Stimulated activated CD8-positive, alpha-beta memory T cell treated with anti-CD3 and anti-CD28 coated beads, Interleukin-7, amount 100 ng/mL, for 1 hour (primary cell): ENCODE measurements around the gene HSD17B1.

Experiments
- DNase-seq, 2 donors: peaks; one replicate each; pipeline ENCODE4 v3.0.0-alpha.2; 2020; ENCODE audit warnings: low read depth in 2 of 2

HSD17B1 gene

DNA sequence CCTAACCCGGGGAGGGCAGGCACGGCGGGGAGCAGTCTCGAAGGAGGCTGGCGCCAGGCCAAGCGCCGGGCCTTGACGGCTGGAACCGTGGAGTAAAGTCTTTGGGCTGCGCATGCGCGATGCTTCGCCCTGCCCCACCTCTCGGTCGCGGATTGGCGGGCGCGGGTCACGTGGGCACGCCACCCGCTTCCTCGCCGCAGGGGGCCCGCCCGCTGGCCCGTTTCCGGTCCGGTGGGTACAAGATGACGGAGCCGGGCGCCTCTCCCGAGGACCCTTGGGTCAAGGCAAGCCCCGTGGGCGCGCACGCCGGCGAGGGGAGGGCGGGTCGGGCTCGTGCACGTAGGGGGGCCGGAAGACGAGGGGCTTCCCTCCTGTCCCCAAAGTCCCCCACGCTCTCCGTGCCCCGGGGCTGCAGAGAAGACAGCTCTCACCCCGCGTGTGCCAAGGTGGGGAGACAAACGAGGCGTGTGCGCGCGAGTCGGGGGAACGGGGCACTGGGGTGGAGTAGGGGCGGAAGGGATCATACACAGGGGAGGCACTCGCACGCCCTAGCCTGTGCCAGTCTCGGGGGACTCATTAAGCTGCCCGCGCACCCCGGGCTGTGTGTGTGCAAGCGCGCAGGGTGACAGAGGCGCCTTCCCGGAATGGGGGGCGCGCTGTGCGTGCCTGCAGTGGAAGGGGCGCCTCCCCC is 14.3 kb downstream of the HSD17B1 start, which contains the start of gene MLX:
TSS of gene MLX (plus strand) at position 218 of the 691 bp plus-strand sequence. CDS start at position 243, 25 bp downstream.
- peak; percentile 76 to 81 for DNase-seq

DNA sequence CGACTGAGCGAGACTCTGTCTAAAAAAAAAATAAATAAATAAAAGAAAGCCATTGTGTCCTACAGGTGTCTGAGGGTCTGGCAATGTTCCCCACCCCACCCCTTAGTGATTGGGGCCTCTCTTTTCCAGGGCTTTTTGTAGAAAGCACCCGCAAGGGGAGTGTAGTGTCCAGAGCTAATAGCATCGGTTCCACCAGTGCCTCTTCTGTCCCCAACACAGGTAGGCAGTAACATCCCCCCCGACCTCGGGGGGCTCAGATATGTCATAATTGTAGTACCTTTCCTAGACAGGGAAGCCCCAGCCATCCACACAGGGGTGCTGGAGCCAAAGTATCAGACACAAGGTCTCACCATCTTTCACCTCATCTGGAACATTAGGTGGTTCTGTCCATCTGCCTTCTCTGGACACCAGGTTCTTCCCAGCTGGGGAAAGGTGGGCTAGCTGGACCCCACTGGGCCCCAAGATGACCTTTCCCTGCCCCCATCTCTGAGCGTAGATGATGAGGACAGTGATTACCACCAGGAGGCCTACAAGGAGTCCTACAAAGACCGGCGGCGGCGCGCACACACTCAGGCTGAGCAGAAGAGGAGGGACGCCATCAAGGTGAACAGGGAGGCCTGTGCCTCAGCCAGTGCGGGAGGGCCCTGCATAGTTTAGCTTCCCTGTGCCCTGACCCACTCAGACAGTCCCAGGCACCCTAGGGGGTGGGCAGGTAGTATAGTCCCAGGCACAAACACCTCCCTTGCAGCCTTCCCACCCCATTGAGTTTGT is 15.8 kb downstream of the HSD17B1 start:
- no peak for DNase-seq

DNA sequence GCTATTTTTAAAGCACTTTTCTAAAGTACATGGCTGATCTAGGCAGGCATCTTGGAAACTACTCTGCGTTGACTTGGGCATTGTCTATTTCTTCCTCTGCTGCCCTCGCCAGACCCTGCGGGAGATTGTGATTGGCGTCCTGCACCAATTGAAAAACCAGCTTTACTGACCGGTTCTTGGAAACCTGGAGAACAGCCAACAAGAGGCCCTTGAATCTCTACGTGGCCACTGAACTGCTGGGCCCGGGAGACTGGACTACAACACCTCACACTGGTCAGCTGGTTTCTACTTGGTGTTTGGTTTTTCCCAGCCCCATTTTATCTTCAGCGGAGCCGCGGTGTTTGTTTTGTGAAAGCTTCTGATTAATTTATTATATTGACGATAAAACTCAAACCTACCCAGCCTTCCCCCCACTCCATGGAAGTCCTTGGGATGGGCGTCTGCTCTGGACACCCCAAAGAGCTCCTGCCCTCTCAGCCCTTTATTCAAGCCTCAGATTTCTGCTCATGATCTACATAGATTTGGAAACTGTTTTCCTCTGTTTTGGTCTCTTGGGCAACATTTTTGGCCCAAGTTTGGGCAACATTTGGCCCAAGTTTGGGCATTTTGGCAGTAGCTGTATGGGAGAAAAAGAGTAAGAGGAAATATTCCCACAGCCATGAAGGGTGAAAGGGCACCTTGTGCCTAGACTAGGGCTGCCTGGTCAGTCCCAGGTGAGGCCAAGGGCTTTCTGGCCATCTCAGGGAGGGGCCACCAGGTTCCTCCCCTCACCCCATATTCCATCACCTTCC is 18.9 kb downstream of the HSD17B1 start:
- no peak for DNase-seq

DNA sequence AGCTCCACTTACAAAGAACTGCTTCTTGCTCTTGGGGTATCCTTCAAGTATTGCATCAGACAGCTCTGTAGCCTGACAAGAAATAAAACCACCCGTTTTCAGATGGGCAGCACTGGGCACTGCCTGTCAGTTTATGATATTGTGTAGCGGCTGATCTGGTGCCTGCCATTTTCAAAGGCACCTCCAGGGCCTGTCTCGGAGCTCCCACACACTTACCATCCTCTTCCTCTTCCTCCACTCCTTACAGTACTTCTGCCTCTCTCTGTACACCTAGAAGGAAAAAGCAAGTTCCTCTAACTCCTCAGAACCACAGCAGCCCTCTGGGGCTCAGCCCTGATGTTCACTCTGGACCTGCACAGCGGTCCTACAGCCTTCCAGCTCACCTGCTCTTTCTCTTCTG is 20.4 kb downstream of the HSD17B1 start:
- no peak for DNase-seq

DNA sequence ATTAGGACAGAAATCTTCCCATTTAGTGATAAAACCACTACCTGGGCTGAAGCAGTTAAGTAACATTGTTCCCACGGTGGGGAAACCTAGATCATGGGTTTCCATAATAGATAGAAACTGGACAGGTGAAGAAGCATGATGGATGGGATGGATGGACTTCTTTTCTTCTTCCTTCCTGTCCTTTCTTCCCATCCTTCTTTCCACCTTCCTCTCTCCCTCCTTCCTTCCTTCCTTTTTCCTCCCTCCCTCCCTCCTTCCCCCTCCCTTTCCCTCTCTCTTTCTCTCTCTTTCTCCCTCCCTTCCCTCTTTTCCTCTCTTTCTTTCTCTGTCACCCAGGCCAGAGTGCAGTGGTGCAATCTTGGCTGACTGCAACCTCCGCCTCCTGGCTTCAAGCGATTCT is 21.7 kb downstream of the HSD17B1 start:
- DNase-seq: no peak

DNA sequence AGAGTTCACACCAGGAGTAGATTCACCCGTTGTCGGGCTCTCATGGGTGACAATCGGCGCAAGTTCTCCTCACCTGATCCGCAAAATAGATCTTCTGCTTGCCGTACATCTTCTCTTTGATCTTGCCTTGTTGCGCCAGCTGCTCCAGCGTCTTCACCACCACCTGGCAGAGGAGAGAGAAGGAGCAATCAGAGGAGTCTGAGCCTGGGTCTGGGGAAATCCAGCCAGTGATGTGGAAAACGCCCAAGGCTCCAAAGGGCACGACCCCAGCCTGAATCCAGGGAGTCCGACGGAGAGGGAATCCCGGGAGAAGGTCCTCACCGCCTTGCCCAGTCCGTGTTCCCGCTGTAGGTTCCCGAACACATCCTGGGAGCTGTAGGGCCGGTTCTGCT is 24.4 kb downstream of the HSD17B1 start:
- DNase-seq: no peak

DNA sequence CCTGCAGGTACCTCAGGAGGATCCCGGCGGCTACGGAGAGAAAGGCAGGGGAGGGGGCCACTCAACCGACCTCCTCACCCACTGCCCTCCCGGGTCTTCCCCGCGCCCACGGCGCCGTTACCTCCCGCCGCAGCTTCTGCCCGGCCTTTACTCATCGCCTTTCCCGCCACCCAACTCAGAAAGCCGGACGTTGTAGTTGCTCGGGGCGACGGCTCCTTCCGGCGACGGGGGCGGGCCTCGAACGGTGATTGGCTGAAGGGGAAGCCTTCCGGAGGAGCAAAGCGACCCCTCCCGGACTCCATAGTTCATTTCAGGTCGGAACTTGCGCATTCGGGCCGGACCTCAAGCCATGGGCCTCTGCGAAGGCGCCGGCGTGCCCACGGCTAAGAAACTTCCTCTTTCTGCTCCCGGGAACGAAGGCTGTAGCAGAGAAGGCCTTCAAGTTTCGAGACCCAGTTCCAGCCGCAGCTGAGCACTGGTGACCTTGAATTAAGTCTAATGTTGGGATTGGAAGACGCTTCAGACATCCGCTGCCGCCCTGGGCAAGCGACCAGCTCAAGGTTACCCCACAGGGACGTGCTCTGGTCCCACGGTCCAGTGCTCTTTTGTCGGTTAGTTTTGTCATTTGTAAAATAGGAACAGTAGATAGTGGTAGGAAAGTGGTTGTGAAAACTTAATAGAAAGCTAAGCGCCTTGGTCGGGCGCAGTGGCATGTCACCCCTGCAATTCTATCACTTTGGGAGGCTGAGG is 25.0 kb downstream of the HSD17B1 start, which contains the start of gene PSMC3IP:
TSS of gene PSMC3IP (minus strand) at position 198 of the 750 bp plus-strand sequence. CDS start at position 155, 43 bp downstream.
- DNase-seq: peak; percentile 73 to 84

DNA sequence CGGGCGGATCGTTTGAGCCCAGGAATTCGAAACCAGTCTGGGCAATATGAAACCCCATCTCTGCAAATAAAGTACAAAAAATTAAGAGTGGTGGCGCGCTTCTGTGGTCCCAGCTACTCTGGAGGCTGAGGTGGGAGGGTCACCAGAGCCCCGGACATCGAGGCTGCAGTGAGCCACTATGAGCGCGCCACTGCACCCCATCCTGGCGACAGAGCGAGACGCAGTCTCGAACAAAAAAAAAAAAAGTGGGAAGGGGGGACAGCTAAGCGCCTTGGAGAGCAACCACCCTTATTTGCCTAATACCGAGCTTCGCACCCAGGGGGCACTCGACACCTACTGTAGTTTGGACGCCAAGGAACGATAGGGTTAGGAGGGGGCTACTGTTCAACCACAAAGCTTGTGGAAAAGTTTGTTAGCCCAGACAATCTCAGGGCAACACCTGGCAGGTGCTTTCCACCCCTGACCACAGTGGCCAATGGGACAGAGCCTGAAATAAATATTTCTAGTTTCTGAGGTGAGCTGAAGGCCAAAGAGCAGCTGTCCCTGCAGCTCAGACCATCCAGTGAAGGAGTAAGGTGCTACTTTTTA is 25.7 kb downstream of the HSD17B1 start:
- DNase-seq: peak in 1 of 2 donors; percentile 53

DNA sequence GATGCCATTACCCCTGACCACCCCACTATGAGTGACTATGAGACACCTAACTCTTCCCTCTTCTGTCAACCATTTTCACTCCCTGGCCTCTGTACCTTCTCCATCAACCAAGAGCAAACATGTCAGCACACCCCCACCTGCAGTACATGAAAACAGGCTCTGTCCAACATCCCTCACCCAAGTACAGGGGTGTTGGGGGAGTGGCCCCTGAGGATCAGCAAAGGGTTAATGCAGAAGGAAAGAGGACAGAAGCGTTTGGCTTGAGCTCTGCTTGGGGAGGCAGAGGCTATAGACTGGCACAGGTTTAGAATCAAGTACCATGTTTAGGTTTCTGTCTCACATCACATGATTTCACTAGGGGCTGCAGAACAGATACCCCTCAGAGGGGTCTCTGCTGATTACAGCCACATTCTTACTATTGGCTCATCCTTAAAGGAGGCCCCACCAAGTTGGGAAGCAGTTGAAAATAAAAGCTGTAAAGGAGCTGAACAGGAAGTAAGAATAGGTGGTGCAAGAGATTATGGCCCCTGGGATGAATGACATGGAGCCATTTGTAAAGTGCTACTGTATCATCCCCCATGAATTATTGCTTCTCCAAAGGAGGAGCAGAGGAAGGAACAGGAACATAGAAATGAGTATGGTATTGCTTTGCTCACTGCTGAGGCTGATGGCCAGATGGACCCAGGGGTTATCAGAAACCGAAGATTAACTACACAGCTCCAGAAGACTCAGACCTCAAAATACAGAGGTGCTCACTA is 27.2 kb downstream of the HSD17B1 start:
- no peak for DNase-seq

DNA sequence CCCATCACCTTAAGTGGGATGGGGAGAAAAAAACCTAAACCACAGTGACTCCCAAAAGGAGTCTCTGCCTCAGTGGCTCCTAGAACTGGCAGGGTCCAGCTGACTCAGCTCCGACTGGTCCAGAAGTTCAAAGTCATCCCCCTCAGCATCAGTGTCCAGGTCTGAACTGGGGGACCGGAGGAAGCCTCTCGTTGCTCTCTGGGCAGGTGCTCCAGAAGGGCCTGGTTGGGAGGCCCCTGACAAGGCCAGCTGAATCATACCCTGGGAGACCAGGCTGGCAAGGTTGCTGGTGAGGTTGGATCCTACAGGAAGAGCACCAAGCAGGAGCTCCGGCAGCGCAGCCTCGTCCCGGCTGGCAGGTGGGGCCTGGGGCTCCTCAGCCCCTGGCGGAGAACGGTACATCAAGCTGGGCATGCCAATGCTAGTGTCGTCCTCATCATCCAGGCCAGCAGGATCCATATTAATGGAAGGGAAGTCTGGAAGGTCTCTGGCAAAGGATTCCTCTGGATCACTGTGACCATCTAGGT is 29.1 kb downstream of the HSD17B1 start:
- no peak for DNase-seq

DNA sequence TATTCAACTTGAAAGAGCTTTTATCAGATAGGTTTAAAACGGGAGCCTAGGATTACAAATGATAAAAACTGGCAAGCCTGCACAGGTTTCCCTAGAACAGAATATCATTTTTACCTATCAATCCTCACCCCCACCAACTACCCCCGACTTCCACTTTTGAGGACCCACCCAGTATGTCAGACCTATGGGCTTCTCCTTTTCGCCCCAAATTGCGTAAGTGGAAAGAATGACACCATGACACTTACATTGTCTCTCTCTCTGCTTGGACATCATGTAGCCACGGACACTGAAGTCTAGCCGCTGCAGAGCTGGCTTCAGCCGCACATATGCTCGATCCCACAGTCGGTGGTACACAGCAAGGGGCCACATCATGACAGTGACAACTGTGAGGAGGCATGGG is 32.2 kb downstream of the HSD17B1 start:
- DNase-seq: no peak

DNA sequence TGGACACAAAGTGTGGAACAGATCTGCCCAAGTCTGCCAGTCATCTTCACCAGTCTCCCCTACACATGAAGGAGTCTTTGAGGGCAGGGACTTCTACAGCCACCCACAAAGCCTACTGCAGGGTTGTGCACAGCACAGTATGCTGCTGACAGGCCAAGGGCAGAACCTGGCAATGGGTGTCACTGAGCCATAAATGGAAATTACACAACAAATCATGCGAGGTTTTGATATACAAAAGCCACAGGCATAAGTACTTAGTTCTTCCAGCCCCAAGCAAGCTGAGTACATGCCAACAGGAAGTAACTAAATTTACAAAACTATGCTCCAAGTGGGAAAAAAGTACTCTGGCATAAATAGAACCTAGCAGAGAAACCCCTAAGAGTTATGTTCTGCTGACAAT is 32.6 kb downstream of the HSD17B1 start:
- DNase-seq: no peak

DNA sequence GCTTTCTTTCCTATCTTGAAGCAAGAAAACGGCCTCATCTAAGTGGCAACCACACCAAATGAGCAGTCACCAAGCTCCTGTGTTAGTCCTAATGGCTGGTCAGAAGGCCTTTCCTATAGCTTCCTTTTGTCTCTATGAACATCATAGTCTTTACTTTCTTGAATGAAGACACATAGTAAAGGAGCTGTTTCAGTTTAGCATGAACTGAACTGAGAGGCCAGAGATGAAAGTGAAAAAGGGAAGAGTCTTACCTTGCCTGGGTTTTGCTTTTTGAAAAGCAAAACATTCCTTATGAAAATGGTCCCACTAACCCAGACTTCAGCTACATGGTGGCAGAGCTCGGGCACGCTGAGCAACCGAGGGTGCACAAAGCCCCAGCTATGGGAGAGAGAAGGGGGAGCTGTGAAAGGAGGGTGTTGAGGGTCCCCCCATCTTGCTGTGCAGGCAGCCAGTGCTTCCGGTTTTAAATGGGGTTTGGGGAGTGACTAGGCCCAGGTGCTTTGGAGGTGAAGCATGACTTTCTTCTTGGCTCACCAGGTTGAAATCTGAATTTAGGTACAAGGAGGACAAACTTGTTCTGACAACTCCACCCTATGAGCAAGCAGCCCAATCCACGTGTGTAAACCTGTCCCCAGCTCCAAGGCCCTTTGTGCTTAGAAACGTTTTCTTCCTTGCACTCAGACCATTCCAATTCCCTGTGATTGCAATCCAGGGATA is 33.9 kb downstream of the HSD17B1 start:
- no peak for DNase-seq

DNA sequence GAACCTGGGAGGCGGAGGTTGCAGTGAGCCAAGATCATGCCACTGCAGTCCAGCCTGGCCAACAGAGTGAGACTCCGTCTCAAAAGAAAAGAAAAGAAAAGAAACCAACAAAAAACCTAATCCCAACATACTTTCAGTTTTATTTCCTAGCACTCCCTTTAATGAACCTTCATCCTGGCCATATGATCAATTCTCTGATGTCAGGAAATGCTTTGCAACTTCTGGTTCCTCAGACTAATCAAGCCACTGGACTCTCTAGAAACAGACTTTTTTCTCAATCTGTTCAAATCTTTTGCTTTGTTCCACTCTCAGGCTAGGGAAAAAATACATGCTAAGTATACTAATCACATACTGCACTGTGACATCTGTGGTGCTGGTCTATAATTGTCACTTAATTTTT is 38.2 kb downstream of the HSD17B1 start:
- no peak for DNase-seq

DNA sequence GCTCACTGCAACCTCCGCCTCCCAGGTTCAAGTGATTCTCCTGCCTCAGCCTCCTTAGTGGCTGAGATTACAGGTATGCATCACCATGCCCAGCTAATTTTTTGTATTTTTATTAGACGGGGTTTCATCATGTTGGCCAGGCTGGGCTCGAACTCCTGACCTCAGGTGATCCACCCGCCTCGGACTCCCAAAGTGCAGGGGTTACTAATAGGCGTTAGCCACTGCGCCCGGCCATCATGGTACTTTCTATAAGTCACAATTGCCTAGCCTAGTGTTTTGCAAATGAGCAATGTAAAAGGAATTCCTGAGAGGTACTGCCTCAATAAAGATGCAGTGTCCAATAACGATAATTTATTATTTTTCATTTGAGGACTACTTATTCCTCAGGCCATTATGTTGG is 38.7 kb downstream of the HSD17B1 start:
- no peak for DNase-seq

DNA sequence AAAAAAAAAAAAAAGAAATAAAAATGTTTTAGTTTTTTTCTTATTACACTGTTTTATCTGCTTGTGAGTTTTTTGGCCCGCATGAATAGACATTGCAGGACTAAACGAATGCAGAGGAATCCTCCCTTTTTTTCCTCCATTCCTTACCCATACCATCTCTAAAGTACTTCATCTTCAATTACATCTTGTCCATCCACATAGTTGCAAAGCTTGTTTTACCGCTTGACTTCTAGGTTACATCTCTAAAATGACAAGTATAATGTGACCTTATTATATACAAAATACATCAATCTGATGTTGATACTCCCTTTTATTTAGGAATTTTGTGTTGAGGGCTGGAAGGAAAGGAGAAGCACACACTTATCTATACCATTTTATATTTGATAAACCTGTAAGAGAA is 43.7 kb downstream of the HSD17B1 start:
- no peak for DNase-seq

DNA sequence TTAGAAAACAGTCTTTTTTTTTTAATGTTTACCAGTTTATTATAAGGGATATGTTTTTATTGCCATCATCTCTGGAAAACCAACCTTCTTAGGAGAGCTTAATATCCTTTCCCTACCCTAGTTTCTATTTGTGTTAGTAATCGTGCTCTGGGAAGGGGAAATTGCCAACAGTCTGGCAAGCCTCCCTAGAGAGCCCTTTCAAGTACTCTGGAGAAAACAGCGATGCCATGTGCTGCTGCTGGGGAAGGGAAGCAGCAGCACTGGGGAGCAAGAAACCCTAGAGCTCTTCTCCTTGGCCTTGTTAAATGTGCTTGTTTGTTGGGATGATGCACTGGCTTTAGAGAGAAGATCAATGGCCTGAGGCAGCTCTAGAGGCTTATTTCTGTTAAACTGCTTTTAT is 46.2 kb downstream of the HSD17B1 start:
- no peak for DNase-seq

DNA sequence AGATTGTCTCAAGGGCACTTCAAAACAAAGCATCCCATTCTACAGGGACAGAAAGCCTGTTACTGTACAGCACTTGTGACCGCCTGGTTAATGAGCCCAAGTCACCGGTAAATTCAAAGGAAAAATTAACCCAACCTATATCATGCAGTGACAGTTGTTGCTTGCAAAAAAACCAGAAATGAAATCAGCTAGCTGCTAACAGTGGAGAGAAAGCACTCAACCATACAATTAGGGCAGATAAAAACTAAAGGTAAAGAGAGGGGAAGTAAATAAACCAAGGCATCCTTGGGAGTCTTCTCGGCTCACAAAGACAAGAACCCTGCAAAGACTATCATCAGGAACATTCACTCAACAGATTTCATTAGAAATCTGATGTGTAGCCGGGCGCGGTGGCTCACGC is 50.6 kb downstream of the HSD17B1 start:
- no peak for DNase-seq
